ENCODE measurements around the gene PLA2G12B.

DNA sequence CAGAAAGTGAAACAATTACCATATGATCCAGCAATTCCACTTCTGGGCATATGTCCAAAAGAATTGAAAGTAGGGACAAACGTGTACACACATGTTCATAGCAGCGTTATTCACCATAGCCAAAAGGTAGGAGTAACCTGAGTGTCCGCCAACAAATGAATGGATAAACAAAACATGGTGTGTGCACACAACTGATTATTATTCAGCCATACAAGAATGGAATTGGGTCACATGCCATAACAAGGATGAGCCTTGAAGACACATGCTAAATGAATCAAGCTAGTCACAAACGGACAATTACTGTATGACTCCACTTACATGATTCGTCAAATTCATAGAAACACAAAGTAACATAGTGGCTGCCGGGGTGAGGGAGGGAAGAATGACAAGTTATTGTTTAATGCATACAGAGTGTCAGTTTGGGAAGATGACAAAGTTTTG, 65.2 kb downstream of the PLA2G12B start:
- TF ChIP-seq, protein P1, sequence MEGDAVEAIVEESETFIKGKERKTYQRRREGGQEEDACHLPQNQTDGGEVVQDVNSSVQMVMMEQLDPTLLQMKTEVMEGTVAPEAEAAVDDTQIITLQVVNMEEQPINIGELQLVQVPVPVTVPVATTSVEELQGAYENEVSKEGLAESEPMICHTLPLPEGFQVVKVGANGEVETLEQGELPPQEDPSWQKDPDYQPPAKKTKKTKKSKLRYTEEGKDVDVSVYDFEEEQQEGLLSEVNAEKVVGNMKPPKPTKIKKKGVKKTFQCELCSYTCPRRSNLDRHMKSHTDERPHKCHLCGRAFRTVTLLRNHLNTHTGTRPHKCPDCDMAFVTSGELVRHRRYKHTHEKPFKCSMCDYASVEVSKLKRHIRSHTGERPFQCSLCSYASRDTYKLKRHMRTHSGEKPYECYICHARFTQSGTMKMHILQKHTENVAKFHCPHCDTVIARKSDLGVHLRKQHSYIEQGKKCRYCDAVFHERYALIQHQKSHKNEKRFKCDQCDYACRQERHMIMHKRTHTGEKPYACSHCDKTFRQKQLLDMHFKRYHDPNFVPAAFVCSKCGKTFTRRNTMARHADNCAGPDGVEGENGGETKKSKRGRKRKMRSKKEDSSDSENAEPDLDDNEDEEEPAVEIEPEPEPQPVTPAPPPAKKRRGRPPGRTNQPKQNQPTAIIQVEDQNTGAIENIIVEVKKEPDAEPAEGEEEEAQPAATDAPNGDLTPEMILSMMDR (IDR thresholded peaks at IDR 0.05; ENCODE audit: insufficient read depth, low read length): no peak
- TF ChIP-seq, protein P2, sequence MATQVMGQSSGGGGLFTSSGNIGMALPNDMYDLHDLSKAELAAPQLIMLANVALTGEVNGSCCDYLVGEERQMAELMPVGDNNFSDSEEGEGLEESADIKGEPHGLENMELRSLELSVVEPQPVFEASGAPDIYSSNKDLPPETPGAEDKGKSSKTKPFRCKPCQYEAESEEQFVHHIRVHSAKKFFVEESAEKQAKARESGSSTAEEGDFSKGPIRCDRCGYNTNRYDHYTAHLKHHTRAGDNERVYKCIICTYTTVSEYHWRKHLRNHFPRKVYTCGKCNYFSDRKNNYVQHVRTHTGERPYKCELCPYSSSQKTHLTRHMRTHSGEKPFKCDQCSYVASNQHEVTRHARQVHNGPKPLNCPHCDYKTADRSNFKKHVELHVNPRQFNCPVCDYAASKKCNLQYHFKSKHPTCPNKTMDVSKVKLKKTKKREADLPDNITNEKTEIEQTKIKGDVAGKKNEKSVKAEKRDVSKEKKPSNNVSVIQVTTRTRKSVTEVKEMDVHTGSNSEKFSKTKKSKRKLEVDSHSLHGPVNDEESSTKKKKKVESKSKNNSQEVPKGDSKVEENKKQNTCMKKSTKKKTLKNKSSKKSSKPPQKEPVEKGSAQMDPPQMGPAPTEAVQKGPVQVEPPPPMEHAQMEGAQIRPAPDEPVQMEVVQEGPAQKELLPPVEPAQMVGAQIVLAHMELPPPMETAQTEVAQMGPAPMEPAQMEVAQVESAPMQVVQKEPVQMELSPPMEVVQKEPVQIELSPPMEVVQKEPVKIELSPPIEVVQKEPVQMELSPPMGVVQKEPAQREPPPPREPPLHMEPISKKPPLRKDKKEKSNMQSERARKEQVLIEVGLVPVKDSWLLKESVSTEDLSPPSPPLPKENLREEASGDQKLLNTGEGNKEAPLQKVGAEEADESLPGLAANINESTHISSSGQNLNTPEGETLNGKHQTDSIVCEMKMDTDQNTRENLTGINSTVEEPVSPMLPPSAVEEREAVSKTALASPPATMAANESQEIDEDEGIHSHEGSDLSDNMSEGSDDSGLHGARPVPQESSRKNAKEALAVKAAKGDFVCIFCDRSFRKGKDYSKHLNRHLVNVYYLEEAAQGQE (IDR thresholded peaks at IDR 0.05; ENCODE audit: insufficient replicate concordance, low read depth): no peak
- no peak for TF ChIP-seq POLR2AphosphoS5 (IDR thresholded peaks at IDR 0.05; ENCODE audit: low read depth)
- TF ChIP-seq GABPA (IDR thresholded peaks at IDR 0.05; ENCODE audit: low read depth): no peak

All from HL-60 (cell line).